ENCODE results near the gene BTN1A1.
"Not testable (repeated sequence)": the region's sequence is repeated elsewhere in the genome, so short reads cannot be mapped to it uniquely, and the experiment has no call there.

BTN1A1 gene

GRCh38 chr6:26476896-26477295, 23.2 kb upstream of the BTN1A1 start:
- no peak for DNase-seq (ENCODE audit: low spot score)

DNA sequence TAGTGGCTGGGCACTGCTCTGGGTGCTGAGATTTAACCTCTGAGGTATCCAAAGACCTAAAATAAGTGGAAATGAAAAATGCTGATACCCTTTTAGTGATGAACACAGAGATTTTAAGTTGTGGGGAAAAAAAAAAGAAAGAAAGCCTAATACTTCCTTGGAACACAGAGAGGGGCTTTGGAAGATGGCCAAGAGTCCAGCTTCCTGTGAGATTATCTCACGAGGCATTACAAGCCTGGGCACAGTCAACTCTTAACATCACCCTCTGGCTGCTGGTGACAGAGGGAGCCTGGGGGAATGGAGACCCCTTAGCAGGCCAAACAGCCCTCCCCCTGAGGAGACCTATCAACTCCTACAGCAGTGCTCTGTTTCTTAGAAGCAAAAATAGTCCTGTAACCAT, 22.7 kb upstream of the BTN1A1 start:
- no peak for DNase-seq (ENCODE audit: low spot score)

DNA sequence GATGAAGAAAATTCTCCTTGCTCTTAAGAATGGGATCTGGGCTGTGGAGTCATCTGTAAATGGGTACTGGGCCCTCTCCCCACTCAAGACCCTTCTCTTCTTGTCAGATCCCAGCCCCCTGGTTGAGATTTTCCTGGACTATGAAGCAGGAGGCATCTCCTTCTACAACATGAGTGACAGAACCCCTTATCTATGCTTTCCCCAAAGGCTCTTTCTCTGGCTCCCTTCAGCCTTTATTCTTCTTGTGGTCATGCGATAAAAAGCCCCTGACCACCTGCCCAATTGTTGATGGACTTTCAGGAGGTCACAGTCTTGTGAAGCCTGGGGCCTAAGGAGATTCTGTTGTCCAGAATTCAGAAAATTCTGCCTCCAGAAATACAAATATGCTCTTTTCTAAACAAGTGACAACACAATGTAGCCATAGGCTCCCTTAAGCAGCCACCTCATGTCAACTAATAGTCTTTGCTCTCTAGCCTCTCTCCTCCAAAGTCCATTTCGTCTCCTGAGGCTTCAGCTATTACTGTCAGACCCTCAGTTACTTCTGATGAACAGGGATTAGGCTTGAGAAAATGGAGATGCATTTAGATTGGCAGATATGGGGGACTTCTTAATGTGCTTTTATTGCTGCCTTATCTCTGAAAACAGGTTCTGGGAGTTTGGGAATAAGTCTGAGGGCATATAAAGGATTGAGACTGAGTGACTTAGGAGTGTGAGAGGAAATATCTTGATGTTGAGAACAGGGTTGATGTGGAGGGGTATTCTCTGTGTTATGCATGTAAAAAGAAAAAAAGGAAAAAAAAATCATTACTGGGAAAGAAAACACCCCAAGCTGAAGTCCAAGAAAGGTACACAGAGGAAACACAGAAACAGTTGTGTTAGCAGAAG, 21.8 kb upstream of the BTN1A1 start:
- DNase-seq (ENCODE audit: low spot score) = no peak

GRCh38 chr6:26478985-26479278, 21.2 kb upstream of the BTN1A1 start:
- no peak for DNase-seq (ENCODE audit: low spot score)

DNA sequence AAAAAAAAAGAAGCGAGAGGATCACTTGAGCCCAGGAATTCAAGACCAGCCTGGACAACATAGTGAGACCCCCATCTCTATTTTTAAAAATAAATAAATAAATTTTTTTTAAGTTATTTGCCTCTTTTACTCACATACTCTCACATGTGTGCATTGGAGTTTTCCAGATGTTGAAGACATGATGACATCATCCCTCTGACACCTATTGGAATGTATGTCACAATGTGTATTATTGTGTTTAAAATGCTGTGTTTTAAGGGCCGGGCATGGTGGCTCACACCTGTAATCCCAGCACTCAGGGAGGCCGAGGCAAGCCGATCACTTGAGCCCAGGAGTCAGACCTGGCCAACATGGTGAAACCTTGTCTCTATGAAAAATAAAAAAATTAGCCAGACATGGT, 17.8 kb upstream of the BTN1A1 start:
- DNase-seq (ENCODE audit: low spot score) = no peak

- DNase-seq (ENCODE audit: low spot score) = no peak
Observed at GRCh38 chr6:26483727-26484126, 16.4 kb upstream of the BTN1A1 start.

GRCh38 chr6:26484161-26484560, 15.9 kb upstream of the BTN1A1 start:
- no peak for DNase-seq (ENCODE audit: low spot score)

- no peak for DNase-seq (ENCODE audit: low spot score)
Observed at GRCh38 chr6:26485112-26485780, 14.9 kb upstream of the BTN1A1 start.

DNA sequence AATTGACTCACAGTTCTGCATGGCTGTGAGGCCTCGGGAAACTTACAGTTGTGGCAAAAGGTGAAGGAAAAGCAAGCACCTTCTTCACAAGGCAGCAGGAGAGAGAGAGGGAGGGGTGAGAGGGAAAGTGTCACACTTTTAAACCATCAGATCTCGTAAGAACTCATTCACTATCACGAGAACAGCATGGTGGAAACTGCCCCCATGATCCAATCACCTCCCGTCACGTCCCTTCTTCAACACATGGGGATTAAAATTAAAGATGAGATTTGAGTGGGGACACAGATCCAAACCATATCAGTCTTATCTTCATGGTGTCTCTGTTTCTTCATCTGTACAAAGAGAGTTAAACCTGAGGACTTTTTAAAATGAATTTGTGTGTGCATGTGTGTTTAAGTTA, 13.7 kb upstream of the BTN1A1 start:
- DNase-seq (ENCODE audit: low spot score) = no peak

- no peak for DNase-seq (ENCODE audit: low spot score)
Observed at GRCh38 chr6:26487466-26487865, 12.6 kb upstream of the BTN1A1 start.

- DNase-seq (ENCODE audit: low spot score) = no peak
Observed at GRCh38 chr6:26489996-26490964, 9.8 kb upstream of the BTN1A1 start.

- no peak for DNase-seq (ENCODE audit: low spot score)
Observed at GRCh38 chr6:26491604-26492003, 8.5 kb upstream of the BTN1A1 start.

- no peak for DNase-seq (ENCODE audit: low spot score)
Observed at GRCh38 chr6:26493258-26493657, 6.8 kb upstream of the BTN1A1 start.

DNA sequence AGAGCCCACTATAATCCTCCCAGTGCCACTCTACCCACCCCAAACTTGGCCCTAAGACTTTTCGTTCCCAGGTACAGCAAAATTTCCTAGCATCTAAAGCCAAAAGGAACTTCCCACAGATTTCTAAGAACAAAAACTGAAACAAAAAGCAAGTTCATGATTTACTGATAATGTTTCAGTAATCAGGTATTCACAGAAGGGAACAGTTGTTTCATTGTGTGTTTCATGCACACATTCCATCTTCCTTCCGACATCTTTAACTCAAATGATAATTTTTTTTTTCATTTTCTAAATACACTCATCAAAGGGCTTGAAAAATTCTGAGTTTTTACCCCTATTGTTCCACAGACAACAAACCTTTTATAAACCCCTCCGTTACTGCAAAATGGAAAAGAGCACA, 6.0 kb upstream of the BTN1A1 start:
- no peak for DNase-seq (ENCODE audit: low spot score)

DNA sequence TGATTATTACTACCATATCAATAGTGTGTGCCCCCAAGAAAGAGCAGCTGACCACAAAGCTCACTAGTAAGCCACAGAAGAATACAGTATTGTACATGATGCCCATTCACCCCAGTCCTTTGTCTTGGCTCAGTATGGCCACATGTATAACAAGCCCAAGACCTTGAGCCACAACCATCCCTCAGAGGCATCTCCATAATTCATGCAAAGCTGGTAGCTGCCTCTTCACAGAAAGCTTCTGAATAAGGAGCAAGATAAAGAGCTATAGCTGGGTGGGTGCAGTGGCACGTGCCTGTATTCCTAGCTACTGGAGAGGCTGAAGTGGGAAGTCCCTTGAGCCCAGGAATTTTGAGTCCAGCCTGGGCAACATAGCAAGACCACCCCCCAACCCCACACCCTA, 4.8 kb upstream of the BTN1A1 start:
- DNase-seq (ENCODE audit: low spot score) = no peak

DNA sequence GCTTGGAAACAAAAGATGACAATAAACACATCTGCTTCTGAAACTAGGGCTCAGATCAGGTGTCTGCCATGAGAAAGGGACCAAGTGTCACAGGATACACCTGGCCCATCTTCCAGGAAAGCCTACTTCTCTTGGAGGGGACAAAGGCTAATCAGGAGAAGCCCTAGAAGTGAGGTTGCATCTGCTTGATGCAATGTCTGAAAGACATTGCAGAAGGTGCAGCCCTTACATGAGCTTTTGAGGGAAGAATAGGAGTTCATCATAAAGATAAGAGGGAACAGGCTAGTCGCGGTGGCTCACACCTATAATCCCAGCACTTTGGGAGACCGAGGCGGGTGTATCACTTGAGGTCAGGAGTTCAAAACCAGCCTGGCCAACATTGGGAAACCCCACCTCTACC, 2.5 kb upstream of the BTN1A1 start:
- no peak for DNase-seq (ENCODE audit: low spot score)

DNA sequence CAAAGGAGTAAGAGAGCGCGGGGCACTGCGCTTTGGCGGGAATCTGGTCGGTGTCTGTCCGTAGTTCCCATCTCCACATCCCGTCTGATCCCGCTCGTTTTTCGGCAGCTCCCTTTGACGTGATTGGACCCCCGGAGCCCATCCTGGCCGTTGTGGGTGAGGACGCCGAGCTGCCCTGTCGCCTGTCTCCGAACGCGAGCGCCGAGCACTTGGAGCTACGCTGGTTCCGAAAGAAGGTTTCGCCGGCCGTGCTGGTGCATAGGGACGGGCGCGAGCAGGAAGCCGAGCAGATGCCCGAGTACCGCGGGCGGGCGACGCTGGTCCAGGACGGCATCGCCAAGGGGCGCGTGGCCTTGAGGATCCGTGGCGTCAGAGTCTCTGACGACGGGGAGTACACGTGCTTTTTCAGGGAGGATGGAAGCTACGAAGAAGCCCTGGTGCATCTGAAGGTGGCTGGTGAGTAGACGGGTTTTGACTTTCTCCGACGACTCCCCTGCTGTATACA, 1.4 kb downstream of the BTN1A1 start:
- DNase-seq (ENCODE audit: low spot score) = no peak

- DNase-seq (ENCODE audit: low spot score) = no peak
Observed at GRCh38 chr6:26502165-26502564, 2.1 kb downstream of the BTN1A1 start.

- DNase-seq (ENCODE audit: low spot score) = no peak
Observed at GRCh38 chr6:26502626-26503025, 2.5 kb downstream of the BTN1A1 start.

GRCh38 chr6:26507658-26508057, 7.6 kb downstream of the BTN1A1 start:
- no peak for DNase-seq (ENCODE audit: low spot score)

GRCh38 chr6:26511033-26511432, 10.9 kb downstream of the BTN1A1 start:
- not testable (repeated sequence) for DNase-seq (ENCODE audit: low spot score)

GRCh38 chr6:26514984-26515383, 14.9 kb downstream of the BTN1A1 start:
- DNase-seq (ENCODE audit: low spot score) = no peak

Measured in kidney capillary endothelial cell (primary cell).